AG09309 (cell line): Measurements from ENCODE around the gene PHYH.

Source experiments
- DNase-seq: peaks from one replicate; pipeline ENCODE4 v3.0.0-alpha.2; 2010; ENCODE audit warnings: low read depth
- H3K4me3 ChIP-seq: 2 replicates; pipeline ENCODE4 v1.5.1; 2011; ENCODE audit warnings: mild to moderate bottlenecking, low read depth, low read length, moderate library complexity; ENCODE audit not compliant: control insufficient read depth
- TF ChIP-seq, protein P1 (sequence below): IDR thresholded peaks from 2 replicates; pipeline ENCODE4 v1.5.1; 2011; ENCODE audit warnings: mild to moderate bottlenecking, low read depth, low read length, inconsistent platforms; ENCODE audit not compliant: insufficient read depth, control insufficient read depth; ENCODE audit errors: missing control alignments

The PHYH gene

GRCh38 chr10:13231808-13232207 lies 68.1 kb downstream of the PHYH start:
- no peak for DNase-seq
- no peak overlapping the region for H3K4me3 ChIP-seq
- TF ChIP-seq, protein P1, sequence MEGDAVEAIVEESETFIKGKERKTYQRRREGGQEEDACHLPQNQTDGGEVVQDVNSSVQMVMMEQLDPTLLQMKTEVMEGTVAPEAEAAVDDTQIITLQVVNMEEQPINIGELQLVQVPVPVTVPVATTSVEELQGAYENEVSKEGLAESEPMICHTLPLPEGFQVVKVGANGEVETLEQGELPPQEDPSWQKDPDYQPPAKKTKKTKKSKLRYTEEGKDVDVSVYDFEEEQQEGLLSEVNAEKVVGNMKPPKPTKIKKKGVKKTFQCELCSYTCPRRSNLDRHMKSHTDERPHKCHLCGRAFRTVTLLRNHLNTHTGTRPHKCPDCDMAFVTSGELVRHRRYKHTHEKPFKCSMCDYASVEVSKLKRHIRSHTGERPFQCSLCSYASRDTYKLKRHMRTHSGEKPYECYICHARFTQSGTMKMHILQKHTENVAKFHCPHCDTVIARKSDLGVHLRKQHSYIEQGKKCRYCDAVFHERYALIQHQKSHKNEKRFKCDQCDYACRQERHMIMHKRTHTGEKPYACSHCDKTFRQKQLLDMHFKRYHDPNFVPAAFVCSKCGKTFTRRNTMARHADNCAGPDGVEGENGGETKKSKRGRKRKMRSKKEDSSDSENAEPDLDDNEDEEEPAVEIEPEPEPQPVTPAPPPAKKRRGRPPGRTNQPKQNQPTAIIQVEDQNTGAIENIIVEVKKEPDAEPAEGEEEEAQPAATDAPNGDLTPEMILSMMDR, result no peak

DNA sequence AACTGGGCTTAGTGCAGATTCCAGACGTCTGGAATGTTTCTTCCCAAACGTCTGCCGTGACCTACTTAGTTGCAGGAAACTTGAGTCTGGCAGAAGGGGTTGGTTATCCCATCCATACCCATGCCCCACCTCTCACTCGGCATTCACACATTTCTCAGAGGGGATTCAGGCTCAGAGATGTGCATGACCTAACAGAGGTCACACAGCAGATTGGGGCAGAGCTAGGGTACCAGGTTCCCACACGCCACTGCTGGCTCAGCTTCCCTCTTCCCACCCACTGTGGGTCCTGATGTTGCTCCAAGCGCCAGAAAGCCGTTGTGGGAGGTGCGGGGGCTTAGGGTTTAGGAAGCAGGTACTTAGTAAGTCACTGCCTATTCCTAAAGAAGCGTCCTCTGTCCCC lies 68.7 kb downstream of the PHYH start:
- TF ChIP-seq, protein P1, result no peak
- H3K4me3 ChIP-seq, result no peak overlapping the region
- no peak for DNase-seq
